Hepatic stellate cell (primary cell): ENCODE data around the gene C5orf63.
"Not testable (repeated sequence)": the region's sequence is repeated elsewhere in the genome, so short reads cannot be mapped to it uniquely, and the experiment has no call there.

Experiments used
- DNase-seq: peaks from one replicate; pipeline ENCODE4 v3.0.0; 2011; ENCODE audit warnings: low spot score

Gene C5orf63

GRCh38 chr5:127006744-127007143 lies 66.6 kb downstream of the C5orf63 start:
- no peak for DNase-seq

GRCh38 chr5:127005282-127005681 lies 68.0 kb downstream of the C5orf63 start:
- not testable (repeated sequence) for DNase-seq

GRCh38 chr5:127004721-127005120 lies 68.6 kb downstream of the C5orf63 start:
- no peak for DNase-seq

- no peak for DNase-seq
Observed at GRCh38 chr5:127003798-127004495, 69.4 kb downstream of the C5orf63 start.

GRCh38 chr5:127002390-127002789 lies 70.9 kb downstream of the C5orf63 start:
- DNase-seq: peak; percentile 60

- DNase-seq: peak; percentile 86
Observed at GRCh38 chr5:127001621-127002296, 71.5 kb downstream of the C5orf63 start.
